GM21367 (cell line): ENCODE data around the gene PRDX1.

Source experiments
- ATAC-seq: cut with Tn5 transposase; IDR thresholded peaks from one replicate; pipeline ENCODE4 v1.9.1; 2021; ENCODE audit not compliant: unreplicated experiment

Gene PRDX1

GRCh38 chr1:45521413-45522323 is at the start of gene PRDX1:
Gene PRDX1 (minus strand): TSS chr1:45521884. CDS start chr1:45519043, 2,841 bp downstream.
- peak; percentile 79 for ATAC-seq

GRCh38 chr1:45570631-45571030 is 48.9 kb upstream of the PRDX1 start:
- no peak for ATAC-seq

- ATAC-seq: no peak
These were observed 48.4 kb upstream of the PRDX1 start for GRCh38 chr1:45569962-45570581.

GRCh38 chr1:45569571-45569961 is 47.9 kb upstream of the PRDX1 start:
- no peak for ATAC-seq

GRCh38 chr1:45568421-45568820 is 46.7 kb upstream of the PRDX1 start:
- no peak for ATAC-seq

- ATAC-seq: no peak
These were observed 46.2 kb upstream of the PRDX1 start for GRCh38 chr1:45567911-45568310.

GRCh38 chr1:45566722-45567121 is 45.0 kb upstream of the PRDX1 start:
- no peak for ATAC-seq

- ATAC-seq: no peak
These were observed 42.2 kb upstream of the PRDX1 start for GRCh38 chr1:45563843-45564242.

GRCh38 chr1:45557422-45557944 is 35.8 kb upstream of the PRDX1 start:
- no peak for ATAC-seq

- ATAC-seq: no peak
These were observed 32.5 kb upstream of the PRDX1 start for GRCh38 chr1:45554198-45554597.

- ATAC-seq: no peak
These were observed 30.6 kb upstream of the PRDX1 start for GRCh38 chr1:45552331-45552730.

- ATAC-seq: no peak
These were observed 30.0 kb upstream of the PRDX1 start for GRCh38 chr1:45551684-45552083.

GRCh38 chr1:45550401-45551351 is 29.0 kb upstream of the PRDX1 start, which contains the start of gene AKR1A1:
Gene AKR1A1 (plus strand): TSS chr1:45550826. CDS start chr1:45561795, 10,969 bp downstream.
- peak; percentile 85 for ATAC-seq

GRCh38 chr1:45545553-45546310 is 24.0 kb upstream of the PRDX1 start:
- no peak for ATAC-seq

GRCh38 chr1:45545019-45545493 is 23.4 kb upstream of the PRDX1 start:
- peak; percentile 40 for ATAC-seq

- ATAC-seq: no peak
These were observed 22.8 kb upstream of the PRDX1 start for GRCh38 chr1:45544530-45544929.

GRCh38 chr1:45543581-45544417 is 22.1 kb upstream of the PRDX1 start:
- no peak for ATAC-seq

- no peak for ATAC-seq
These were observed 20.9 kb upstream of the PRDX1 start for GRCh38 chr1:45542591-45542990.

GRCh38 chr1:45541193-45541592 is 19.5 kb upstream of the PRDX1 start:
- ATAC-seq: no peak
